GM12872 (cell line): ENCODE results near the gene SMC6.

ENCODE experiments used
- CTCF ChIP-seq: IDR thresholded peaks from 3 replicates; pipeline ENCODE4 v1.5.1; 2011; ENCODE audit warnings: low read depth, mild to moderate bottlenecking, low read length, moderate library complexity; ENCODE audit not compliant: insufficient read depth

SMC6 gene

GRCh38 chr2:17710547-17711248, 42.9 kb downstream of the SMC6 start:
- TF ChIP-seq CTCF = no peak

DNA sequence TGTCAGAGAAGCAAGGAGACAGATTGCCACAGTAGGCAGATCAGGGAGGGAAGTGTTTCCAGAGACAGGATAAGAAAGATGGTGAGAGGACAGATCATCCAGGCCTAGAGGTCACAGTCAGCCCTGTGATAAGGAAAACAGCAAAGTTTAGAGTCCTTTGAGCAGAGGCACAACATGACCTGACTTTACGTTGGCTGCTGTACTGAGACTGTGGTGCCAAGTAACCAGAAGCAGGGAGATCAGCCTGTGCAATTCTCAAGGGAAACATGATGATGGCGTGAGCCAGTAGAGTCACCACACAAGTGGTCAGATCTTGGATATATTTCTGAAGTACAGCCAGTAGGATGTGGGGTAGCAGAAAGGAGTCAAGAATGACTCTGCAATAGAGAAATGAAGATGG, 43.7 kb downstream of the SMC6 start:
- no peak for TF ChIP-seq CTCF

DNA sequence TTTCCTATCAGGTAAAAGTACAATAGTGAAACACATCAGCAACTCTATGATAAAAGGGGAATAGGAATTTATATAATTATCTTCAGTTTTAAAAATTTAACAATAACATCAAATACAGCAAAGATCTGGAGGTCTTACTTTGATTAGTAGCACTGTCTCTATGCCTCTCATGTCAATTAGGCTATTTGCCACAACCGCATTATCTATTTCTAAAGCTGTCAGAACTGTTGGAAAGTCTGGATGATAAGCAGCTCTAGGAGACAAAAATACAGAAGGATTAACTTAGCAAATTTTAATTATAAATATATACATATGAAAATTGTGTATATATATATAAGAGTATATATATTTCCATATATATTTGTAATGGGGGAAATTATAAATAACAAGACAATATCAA, 45.1 kb downstream of the SMC6 start:
- TF ChIP-seq CTCF = no peak

- TF ChIP-seq CTCF = no peak
These were observed 46.8 kb downstream of the SMC6 start for GRCh38 chr2:17706845-17707244.

DNA sequence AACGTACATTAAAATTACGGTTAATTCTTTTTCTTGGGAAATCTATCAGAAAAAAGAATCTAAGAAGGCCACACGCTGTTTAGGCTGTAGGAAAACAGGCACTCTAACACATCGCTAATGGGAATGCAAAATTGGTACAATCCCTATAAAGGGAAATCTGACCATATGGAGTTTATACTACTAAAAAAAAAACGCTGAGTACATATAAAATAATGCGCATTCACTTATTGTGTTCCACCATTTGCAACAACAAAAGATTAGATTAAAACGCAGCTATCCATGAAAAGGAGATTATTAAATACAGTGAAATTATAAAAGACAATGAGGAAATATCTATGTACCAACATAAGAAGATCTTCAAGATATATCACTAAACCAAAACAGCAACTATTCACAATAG, 62.8 kb downstream of the SMC6 start:
- TF ChIP-seq CTCF = no peak

DNA sequence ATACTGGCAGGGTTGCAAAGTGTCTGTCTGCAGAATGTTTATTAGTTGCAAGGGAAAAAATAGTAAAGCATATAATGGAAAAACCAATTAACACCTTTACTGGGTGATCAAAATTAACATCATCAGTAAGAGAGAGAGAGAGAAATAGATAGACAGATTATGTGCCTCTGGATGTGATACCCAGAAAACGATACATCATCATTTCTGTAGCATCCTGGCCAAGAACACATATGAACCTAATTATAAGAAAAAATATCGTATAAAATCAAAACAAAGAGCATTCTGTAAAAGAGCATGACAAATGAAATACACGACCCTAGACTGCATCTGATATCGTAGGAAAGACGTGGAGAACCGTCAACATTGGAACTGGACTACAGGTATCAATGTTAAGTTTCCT, 64.6 kb downstream of the SMC6 start:
- TF ChIP-seq CTCF = no peak

DNA sequence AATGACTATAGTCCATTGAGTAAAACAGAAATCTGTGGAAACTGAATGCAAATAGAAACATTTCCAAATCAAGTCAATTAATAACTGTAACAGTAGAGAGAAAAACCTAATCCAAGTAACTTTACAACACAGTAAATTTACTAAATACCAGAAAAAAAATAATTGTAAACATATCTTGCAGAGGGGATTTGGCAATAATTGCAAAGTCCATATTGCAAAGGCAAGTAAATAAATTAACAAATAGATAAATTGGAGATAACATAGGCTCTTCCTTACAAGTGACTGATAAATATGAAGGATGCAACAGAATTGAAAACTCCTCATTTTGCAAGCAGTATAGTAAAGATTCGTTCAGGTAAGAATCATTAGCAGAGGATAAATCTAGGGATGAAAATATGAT, 65.0 kb downstream of the SMC6 start:
- no peak for TF ChIP-seq CTCF
